ENCODE data around the gene PDLIM1.

The PDLIM1 gene

DNA sequence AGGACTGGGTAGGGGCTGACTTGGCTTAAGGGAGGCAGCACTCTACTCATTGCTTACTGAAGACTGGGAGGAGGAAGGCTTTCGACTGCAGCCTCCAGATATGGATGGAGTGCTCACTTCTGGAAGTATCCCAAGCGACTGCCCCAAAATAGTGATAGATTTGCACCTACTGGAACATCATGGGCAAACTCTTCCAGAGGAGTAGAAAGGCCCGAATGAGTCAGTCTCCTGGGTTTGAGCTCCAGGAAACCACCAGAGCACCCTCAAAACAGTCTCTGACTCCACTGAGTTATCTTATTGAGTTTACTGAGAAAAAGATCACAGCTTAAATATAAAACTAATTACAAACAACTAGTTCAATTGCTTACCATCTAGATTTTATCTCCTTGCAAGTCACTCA, 37.2 kb upstream of the PDLIM1 start:
- no peak overlapping the region for H3K4me3 ChIP-seq (ENCODE audit: low read length)
- H3K9me3 ChIP-seq (ENCODE audit: control insufficient read depth, low read length), result no peaks in the 10 kb centered on the region
- no peaks in the 10 kb centered on the region for H3K36me3 ChIP-seq (ENCODE audit: control insufficient read depth, insufficient read depth, low read length)
- H3K27me3 ChIP-seq (ENCODE audit: control insufficient read depth, insufficient read depth, low read length), result no peaks in the 10 kb centered on the region
- H3K4me1 ChIP-seq (ENCODE audit: control insufficient read depth, insufficient read depth, low read length), result peaks cover 14% of the 10 kb centered on the region
- no peak overlapping the region for H3K9ac ChIP-seq (ENCODE audit: low read length)

DNA sequence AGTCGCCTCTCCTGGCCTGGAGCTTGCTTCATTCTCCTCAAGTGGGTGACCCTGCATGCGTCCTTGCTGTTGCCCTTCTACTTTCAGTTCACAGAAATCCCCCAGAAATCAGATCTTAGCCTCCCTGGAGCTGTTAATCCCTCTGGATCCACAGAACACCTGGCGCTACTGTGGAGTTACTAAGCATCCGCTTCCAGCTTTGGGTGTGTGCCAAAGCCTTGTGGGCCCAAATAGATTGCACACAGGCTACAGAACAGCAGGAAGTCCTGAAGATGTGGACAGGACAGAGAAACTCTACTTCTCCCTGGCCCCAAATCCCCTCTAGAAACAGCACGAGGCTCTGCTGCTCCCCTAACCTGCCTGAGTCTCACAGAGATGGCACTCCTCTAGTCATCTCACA, 36.6 kb upstream of the PDLIM1 start:
- Histone ChIP-seq H3K9ac (ENCODE audit: low read length) (peak overlapping the region; percentile 11), H3K27me3 (ENCODE audit: control insufficient read depth, insufficient read depth, low read length) (no peaks in the 10 kb centered on the region), H3K9me3 (ENCODE audit: control insufficient read depth, low read length) (no peaks in the 10 kb centered on the region), H3K4me1 (ENCODE audit: control insufficient read depth, insufficient read depth, low read length) (peaks cover 14% of the 10 kb centered on the region), H3K4me3 (ENCODE audit: low read length) (no peak overlapping the region), H3K36me3 (ENCODE audit: control insufficient read depth, insufficient read depth, low read length) (no peaks in the 10 kb centered on the region)

DNA sequence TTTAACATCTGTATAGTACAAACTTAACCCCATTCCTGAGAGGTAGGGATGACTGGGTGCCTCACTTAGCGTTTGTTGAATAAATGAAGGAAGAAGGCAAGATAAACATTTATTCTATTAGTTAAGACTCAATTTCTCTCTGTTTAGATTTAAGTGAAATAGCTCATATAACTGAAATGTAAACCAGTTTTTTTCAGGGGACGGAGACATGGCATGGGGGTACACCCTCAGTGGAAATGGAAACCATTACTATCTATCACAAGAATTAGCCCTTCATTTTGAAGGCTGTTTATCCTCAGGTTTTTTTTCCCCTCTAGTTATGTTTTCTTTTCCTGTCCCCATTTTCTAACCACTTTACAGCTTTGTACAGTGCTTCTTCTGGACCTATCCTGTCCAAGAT, 35.6 kb upstream of the PDLIM1 start:
- no peak overlapping the region for H3K9ac ChIP-seq (ENCODE audit: low read length)
- H3K27me3 ChIP-seq (ENCODE audit: control insufficient read depth, insufficient read depth, low read length), result no peaks in the 10 kb centered on the region
- no peaks in the 10 kb centered on the region for H3K36me3 ChIP-seq (ENCODE audit: control insufficient read depth, insufficient read depth, low read length)
- no peaks in the 10 kb centered on the region for H3K9me3 ChIP-seq (ENCODE audit: control insufficient read depth, low read length)
- peaks cover 14% of the 10 kb centered on the region for H3K4me1 ChIP-seq (ENCODE audit: control insufficient read depth, insufficient read depth, low read length)
- no peak overlapping the region for H3K4me3 ChIP-seq (ENCODE audit: low read length)

DNA sequence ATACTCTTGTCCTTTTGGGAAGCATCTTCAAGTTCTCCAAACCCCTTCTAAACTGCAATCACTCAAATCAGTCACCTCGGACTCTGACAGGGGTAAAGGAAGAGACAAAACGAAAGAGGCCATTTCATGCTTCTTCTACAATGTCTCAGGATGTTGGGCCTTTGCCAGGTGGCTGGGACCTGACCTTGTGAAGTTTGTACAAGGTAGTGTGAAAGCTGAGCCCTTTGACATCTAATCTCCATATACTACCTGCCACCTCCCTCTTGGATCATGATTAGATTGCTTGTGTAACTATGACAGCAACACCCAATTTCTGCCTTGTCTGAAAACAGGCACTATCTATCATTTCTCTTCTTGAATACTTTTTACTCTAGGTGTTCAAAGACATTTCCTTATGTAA, 35.1 kb upstream of the PDLIM1 start:
- Histone ChIP-seq H3K36me3 (ENCODE audit: control insufficient read depth, insufficient read depth, low read length) (no peaks in the 10 kb centered on the region), H3K27me3 (ENCODE audit: control insufficient read depth, insufficient read depth, low read length) (no peaks in the 10 kb centered on the region), H3K9ac (ENCODE audit: low read length) (no peak overlapping the region), H3K9me3 (ENCODE audit: control insufficient read depth, low read length) (no peaks in the 10 kb centered on the region), H3K4me1 (ENCODE audit: control insufficient read depth, insufficient read depth, low read length) (peaks cover 14% of the 10 kb centered on the region), H3K4me3 (ENCODE audit: low read length) (no peak overlapping the region)

DNA sequence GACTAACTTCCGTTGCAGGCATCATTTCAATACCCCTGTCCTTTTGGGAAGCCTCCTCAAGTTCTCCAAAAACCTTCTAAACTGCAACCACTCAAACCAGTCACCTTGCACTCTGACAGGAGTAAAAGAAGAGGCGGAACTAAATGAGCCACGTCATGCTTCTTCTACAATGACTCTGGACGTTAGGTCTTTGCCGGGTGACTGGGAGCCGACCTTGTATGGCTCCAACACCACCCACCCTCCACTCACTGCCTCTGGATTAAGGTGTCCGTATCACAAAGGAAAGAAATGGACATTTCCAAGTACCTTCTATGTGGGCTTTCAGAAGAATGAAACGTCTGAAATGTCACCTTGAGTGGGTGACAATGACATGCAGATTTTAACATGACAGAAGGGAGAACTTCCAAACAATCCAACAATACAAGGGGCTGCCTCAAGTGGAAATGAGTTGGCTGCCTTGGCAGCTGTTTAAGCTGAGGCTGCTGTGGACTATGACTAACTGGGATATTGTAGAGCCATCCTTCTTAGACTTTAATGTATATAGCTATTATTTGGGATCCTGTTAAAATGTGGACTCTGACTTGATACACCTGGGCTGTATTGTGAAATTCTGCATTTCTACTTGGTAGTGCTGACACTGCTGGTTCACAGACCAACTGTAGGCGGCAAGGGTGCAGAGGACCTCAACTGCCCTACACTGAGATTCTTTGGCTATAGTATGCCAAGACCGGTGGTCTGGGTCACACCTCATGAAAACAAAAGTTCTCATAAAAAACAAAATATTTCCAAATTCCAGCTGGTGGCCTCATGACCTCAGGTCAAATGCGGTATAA, 33.8 kb upstream of the PDLIM1 start:
- H3K36me3 ChIP-seq (ENCODE audit: control insufficient read depth, insufficient read depth, low read length), result no peaks in the 10 kb centered on the region
- H3K9me3 ChIP-seq (ENCODE audit: control insufficient read depth, low read length), result no peaks in the 10 kb centered on the region
- H3K27me3 ChIP-seq (ENCODE audit: control insufficient read depth, insufficient read depth, low read length), result no peaks in the 10 kb centered on the region
- H3K4me3 ChIP-seq (ENCODE audit: low read length), result no peak overlapping the region
- peaks cover 14% of the 10 kb centered on the region for H3K4me1 ChIP-seq (ENCODE audit: control insufficient read depth, insufficient read depth, low read length)
- no peak overlapping the region for H3K9ac ChIP-seq (ENCODE audit: low read length)

DNA sequence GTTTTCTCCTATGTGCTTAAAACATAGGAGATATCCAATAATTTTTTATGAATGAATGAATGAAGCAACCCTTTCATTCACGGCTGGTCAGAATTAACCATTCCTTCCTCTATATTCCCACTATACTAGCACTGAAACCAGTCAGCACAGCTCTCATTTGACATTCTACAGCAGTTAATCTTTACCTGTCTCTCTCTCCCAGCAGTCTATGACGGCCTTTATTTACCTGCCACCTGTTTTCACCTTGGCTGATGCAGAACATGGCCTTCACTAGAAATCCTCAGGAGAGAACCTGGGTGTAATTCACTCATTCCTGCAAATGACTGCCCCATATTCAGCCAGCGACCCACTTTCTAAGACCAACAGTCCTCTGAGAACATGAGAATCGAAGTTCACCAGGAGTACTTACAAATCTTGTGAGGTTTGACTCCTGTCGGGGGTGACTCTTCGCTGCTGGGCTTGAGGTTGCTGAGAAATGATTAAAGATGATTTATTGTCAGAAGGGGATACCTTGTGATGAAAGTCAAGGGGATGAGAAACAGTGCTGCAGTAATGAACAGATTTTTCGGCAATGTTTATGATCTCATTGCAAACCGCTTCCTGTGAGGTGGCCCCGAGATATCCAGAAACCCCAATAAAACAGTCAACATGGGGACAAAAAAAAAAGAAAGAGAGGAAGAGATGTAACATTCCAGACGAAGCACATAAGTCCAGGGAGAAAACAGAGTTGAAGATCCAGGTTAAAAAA, 30.9 kb upstream of the PDLIM1 start:
- Histone ChIP-seq H3K4me1 (ENCODE audit: control insufficient read depth, insufficient read depth, low read length) (peaks cover 6% of the 10 kb centered on the region), H3K4me3 (ENCODE audit: low read length) (no peak overlapping the region), H3K27me3 (ENCODE audit: control insufficient read depth, insufficient read depth, low read length) (no peaks in the 10 kb centered on the region), H3K9ac (ENCODE audit: low read length) (no peak overlapping the region), H3K9me3 (ENCODE audit: control insufficient read depth, low read length) (no peaks in the 10 kb centered on the region), H3K36me3 (ENCODE audit: control insufficient read depth, insufficient read depth, low read length) (no peaks in the 10 kb centered on the region)

DNA sequence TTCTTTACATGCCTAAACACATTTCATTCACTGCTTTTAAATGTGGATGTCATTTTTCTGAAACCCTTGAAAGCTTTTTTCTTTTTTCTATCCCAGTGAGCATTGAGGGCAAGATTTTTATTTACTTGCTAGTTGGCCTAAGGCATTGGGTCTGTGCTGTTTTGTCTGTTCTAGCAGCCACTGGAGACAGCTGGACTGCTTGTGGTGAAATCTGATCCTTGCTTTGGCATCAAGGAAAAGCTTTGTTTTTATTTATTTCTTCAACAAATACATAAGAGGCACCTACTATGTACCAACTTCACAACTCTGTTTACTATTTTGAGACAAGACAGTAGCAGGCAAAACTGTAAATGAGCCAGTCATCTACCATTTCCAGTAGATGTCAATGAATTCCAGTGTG, 28.4 kb upstream of the PDLIM1 start:
- Histone ChIP-seq H3K4me1 (ENCODE audit: control insufficient read depth, insufficient read depth, low read length) (peaks cover 6% of the 10 kb centered on the region), H3K9me3 (ENCODE audit: control insufficient read depth, low read length) (no peaks in the 10 kb centered on the region), H3K27me3 (ENCODE audit: control insufficient read depth, insufficient read depth, low read length) (no peaks in the 10 kb centered on the region), H3K9ac (ENCODE audit: low read length) (no peak overlapping the region), H3K4me3 (ENCODE audit: low read length) (no peak overlapping the region), H3K36me3 (ENCODE audit: control insufficient read depth, insufficient read depth, low read length) (no peaks in the 10 kb centered on the region)

DNA sequence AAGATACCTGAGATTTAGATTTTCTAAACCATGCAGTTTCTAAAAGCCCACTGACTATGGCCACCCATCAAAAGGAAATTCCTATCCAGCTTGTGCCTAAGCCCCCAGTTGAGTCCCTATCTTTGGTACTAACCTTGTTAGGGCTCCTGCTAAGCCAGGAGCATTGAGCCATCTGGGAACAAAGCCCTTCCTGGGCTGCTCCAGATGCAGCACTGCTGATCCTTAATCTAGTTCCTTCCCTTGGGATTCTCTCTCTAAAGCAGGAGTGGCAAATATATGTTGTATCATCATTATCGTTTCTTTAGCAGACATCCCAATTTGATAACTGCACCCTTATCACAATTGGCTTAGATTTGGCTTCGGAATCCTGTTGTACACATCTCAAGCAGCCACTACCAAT, 24.7 kb upstream of the PDLIM1 start:
- Histone ChIP-seq H3K4me3 (ENCODE audit: low read length) (no peak overlapping the region), H3K36me3 (ENCODE audit: control insufficient read depth, insufficient read depth, low read length) (no peaks in the 10 kb centered on the region), H3K4me1 (ENCODE audit: control insufficient read depth, insufficient read depth, low read length) (peaks cover 21% of the 10 kb centered on the region), H3K9me3 (ENCODE audit: control insufficient read depth, low read length) (no peaks in the 10 kb centered on the region), H3K27me3 (ENCODE audit: control insufficient read depth, insufficient read depth, low read length) (no peaks in the 10 kb centered on the region), H3K9ac (ENCODE audit: low read length) (no peak overlapping the region)

DNA sequence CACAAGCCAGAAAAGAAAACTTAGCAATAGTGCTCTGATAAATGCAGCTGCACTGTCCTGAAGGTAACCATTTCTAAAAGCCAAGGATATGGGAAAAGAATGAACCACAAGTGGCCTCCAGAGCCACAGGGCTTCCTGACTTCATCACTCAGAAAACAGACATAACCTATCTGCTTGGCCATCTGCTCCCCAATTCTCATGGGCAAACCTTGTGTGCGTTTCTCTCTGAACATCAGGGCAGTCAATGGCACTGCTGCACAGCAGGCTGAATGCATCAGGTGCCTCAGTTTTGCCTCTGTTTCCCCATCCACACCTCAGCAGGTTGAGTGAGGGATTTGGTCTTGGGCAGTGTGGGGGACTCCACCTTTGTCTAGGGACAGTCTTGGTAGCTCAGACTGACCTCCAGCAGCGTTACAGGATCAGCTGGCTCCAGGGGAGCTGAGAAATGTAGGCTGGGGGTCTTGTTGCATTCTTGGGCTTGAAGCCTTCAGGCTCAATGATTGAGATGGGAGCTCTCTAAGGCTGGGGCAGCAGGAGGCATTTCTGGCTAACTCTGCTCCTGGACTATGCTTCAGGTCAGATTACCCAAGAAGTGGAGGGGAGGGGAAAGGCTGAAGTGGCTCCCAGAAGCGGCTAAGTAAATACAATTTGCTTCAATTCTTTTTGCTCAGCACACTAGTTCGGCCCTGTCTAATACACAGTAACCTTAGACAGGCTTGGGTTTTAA, 23.6 kb upstream of the PDLIM1 start:
- Histone ChIP-seq H3K4me3 (ENCODE audit: low read length) (no peak overlapping the region), H3K9ac (ENCODE audit: low read length) (no peak overlapping the region), H3K4me1 (ENCODE audit: control insufficient read depth, insufficient read depth, low read length) (peaks cover 33% of the 10 kb centered on the region), H3K36me3 (ENCODE audit: control insufficient read depth, insufficient read depth, low read length) (no peaks in the 10 kb centered on the region), H3K9me3 (ENCODE audit: control insufficient read depth, low read length) (no peaks in the 10 kb centered on the region), H3K27me3 (ENCODE audit: control insufficient read depth, insufficient read depth, low read length) (no peaks in the 10 kb centered on the region)

DNA sequence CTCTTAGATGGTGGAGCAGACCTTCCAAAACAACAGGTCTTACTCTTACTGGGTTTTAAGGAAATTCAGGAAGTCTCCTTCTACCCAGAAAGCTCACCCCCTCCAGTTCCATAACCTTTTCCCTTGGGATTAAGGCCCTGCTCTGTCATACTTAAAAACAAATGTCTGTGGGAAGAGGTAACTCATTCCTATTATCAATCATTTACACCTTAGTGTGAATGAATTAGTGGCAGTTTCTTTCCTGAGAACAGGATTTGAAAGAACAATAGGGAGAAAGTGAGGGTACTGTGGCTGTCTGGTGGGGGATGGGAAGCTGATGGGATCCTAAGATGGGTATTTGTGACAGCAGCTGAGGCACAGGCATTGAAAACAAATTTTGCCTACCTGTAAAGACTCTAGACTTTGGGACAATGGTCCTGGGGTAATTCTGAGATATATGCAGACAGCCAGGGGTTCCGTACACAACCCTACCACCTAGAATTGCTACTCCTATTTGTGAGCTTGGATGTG, 22.2 kb upstream of the PDLIM1 start:
- no peak overlapping the region for H3K4me3 ChIP-seq (ENCODE audit: low read length)
- peaks cover 46% of the 10 kb centered on the region for H3K4me1 ChIP-seq (ENCODE audit: control insufficient read depth, insufficient read depth, low read length)

DNA sequence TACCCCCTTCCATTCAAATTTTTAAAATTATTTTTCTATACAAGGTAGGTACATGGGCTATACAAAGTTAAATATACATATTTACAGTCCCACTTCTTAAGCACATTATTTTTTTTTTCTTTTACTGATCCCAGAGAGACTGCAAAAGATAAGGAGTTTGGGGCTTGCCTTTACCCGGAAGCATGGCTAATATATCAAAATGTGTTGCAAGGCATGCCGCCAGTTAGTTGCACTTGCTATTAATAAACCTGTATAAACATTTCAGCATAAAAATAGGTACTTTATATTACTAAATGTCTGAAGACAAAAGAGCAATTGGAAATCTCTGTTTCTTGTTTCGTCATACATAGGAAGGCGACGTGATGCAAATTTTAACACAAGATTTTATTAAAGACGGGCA, 21.5 kb upstream of the PDLIM1 start:
- no peaks in the 10 kb centered on the region for H3K27me3 ChIP-seq (ENCODE audit: control insufficient read depth, insufficient read depth, low read length)
- no peak overlapping the region for H3K9ac ChIP-seq (ENCODE audit: low read length)
- H3K4me3 ChIP-seq (ENCODE audit: low read length), result no peak overlapping the region
- H3K36me3 ChIP-seq (ENCODE audit: control insufficient read depth, insufficient read depth, low read length), result no peaks in the 10 kb centered on the region
- peaks cover 50% of the 10 kb centered on the region for H3K4me1 ChIP-seq (ENCODE audit: control insufficient read depth, insufficient read depth, low read length)
- no peaks in the 10 kb centered on the region for H3K9me3 ChIP-seq (ENCODE audit: control insufficient read depth, low read length)

More for the DNA sequence above, 22.2 kb upstream of the PDLIM1 start:
- no peak overlapping the region for H3K9ac ChIP-seq (ENCODE audit: low read length)
- no peaks in the 10 kb centered on the region for H3K36me3 ChIP-seq (ENCODE audit: control insufficient read depth, insufficient read depth, low read length)
- H3K9me3 ChIP-seq (ENCODE audit: control insufficient read depth, low read length), result no peaks in the 10 kb centered on the region
- H3K27me3 ChIP-seq (ENCODE audit: control insufficient read depth, insufficient read depth, low read length), result no peaks in the 10 kb centered on the region

DNA sequence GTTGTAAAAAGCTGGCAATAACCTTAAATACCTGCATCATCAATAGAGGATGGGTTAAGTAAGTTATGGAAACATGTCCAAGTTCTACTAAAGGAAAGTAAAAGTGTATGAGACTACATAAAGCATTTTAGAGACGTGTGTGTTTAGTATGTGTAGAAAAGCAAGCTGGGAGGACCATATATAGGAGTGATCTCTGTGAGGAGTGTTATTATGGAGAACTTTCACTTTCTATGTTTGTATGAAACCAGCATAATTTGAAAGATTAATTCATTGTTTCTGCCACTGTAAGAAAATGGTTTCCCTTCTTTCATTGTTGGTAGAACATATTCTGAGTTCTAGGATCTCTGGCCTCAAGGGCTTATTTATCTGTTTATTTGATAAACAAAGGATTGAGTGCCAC, 19.2 kb upstream of the PDLIM1 start:
- Histone ChIP-seq H3K36me3 (ENCODE audit: control insufficient read depth, insufficient read depth, low read length) (no peaks in the 10 kb centered on the region), H3K9ac (ENCODE audit: low read length) (no peak overlapping the region), H3K27me3 (ENCODE audit: control insufficient read depth, insufficient read depth, low read length) (no peaks in the 10 kb centered on the region), H3K9me3 (ENCODE audit: control insufficient read depth, low read length) (no peaks in the 10 kb centered on the region), H3K4me1 (ENCODE audit: control insufficient read depth, insufficient read depth, low read length) (peaks cover 47% of the 10 kb centered on the region), H3K4me3 (ENCODE audit: low read length) (no peak overlapping the region)
